ENCODE data around the gene THSD7B. TPM values are rescaled to one million over a fixed set of nuclear protein-coding genes. Genes with fewer than 3 reads are reported as not detected.
A peak's percentile ranks its signal among the peaks of the same experiment; 100 is the strongest.

The THSD7B gene
- not detected in 2 replicates for total RNA-seq (2014; rRNA removed; shearing (Covaris generic))
- polyA plus RNA-seq (2016; fragmentation: Nextera tagmentation; extraction: Ambion mirVana): 0.11 TPM in 1 of 2 replicates, not detected in the other

DNA sequence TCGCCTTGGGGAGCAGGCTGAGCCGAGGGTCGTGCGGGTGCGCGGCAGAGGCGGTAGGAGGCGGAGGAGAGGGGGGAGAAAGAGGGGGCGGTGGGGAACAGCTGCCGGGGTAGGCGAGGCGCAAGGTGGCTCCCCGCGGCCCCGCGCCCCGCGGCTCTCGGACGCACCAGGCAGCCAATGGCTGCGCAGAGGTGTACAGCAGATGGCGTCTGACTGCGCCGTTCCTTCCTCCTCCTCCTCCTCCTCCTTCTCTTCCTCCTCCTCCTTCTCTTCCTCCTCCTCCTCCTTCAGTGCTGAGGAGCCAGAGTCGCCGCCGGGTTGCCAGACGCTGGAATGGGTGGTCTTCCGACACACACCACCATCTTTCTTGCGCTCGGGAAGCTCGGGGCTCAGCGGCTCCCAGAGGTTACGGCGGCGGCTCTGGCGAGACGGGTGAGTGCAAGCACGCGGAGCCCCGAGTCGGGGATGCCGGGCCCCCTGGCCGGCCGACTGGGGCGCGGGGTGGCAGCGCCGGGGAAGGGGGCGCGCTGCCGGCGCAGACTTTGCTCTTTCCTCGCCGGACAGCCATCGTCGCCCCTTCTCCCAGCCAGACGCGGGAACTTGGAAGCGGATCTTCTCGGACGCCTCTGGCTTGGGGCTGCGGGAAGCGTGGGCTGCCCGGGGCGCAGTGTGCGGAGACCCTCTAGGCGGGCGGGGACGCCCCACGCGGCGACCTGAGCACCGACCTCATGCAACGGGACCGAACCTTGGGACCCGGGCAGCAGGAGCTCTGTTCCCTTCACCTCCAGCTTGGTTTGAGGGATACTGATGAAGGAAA, at the start of gene THSD7B:
Gene THSD7B (plus strand): TSS at position 290 of the 817 bp plus-strand sequence. CDS start 116,634 bp downstream, outside the sequence.
- Histone ChIP-seq H3K36me3 (ENCODE audit: low read depth) (no peaks in the 10 kb centered on the region), H3K27me3 (replicated peaks; ENCODE audit: insufficient read depth) (peaks cover 44% of the 10 kb centered on the region), H3K9me3 (ENCODE audit: low read depth) (no peaks in the 10 kb centered on the region), H3K9ac (no peak within 1 kb of the TSS), H3K4me2 (ENCODE audit: unreplicated experiment) (peak within 1 kb of the TSS; percentile 57), H3K4me3 (peak within 1 kb of the TSS; percentile 26), H4K20me1 (ENCODE audit: insufficient read depth) (no peaks in the 10 kb centered on the region), H2AFZ (peak within 1 kb of the TSS; percentile 45), H3F3A (ENCODE audit: insufficient read depth) (no peaks in the 10 kb centered on the region), H3K4me1 (ENCODE audit: insufficient read depth) (no peaks in the 10 kb centered on the region), H3K79me2 (ENCODE audit: insufficient read depth) (no peaks in the 10 kb centered on the region), H3K27ac (no peak within 1 kb of the TSS), H3K9me2 (ENCODE audit: insufficient read depth) (no peaks in the 10 kb centered on the region)
- DNase-seq: peak; percentile 7
- TF ChIP-seq EZH2phosphoT487 (IDR thresholded peaks at IDR 0.05; ENCODE audit: insufficient read depth, low read depth): no peak
- no peak for TF ChIP-seq EZH2 (IDR thresholded peaks at IDR 0.05; ENCODE audit: insufficient read depth, poor library complexity, severe bottlenecking)
- WGBS, 2 experiments (ENCODE audit: low coverage in 1 of 2, low lambda C conversion rate in 2 of 2, missing lambda C conversion rate in 2 of 2): 2 to 3% methylated on average over 45 to 77 of the region's 77 CpGs
- in situ Hi-C loops (cut with MboI): no loop called here

GRCh38 chr2:136718273-136718672, 47.1 kb upstream of the THSD7B start:
- Histone ChIP-seq H3F3A (ENCODE audit: insufficient read depth) (no peaks in the 10 kb centered on the region), H3K9me3 (ENCODE audit: low read depth) (peaks cover 2% of the 10 kb centered on the region), H3K4me2 (ENCODE audit: unreplicated experiment) (no peak overlapping the region), H3K4me1 (ENCODE audit: insufficient read depth) (no peaks in the 10 kb centered on the region), H3K9me2 (ENCODE audit: insufficient read depth) (no peaks in the 10 kb centered on the region), H4K20me1 (ENCODE audit: insufficient read depth) (no peaks in the 10 kb centered on the region), H3K9ac (no peak overlapping the region), H2AFZ (no peak overlapping the region), H3K36me3 (ENCODE audit: low read depth) (no peaks in the 10 kb centered on the region), H3K27ac (no peak overlapping the region), H3K4me3 (no peak overlapping the region), H3K27me3 (replicated peaks; ENCODE audit: insufficient read depth) (no peaks in the 10 kb centered on the region), H3K79me2 (ENCODE audit: insufficient read depth) (no peaks in the 10 kb centered on the region)
- in situ Hi-C loops (cut with MboI): no loop called here
- DNase-seq: no peak
- TF ChIP-seq EZH2phosphoT487 (IDR thresholded peaks at IDR 0.05; ENCODE audit: insufficient read depth, low read depth): no peak
- TF ChIP-seq EZH2 (IDR thresholded peaks at IDR 0.05; ENCODE audit: insufficient read depth, poor library complexity, severe bottlenecking): no peak

- in situ Hi-C loops (cut with MboI): no loop called here
- no peak for TF ChIP-seq EZH2phosphoT487 (IDR thresholded peaks at IDR 0.05; ENCODE audit: insufficient read depth, low read depth)
- TF ChIP-seq EZH2 (IDR thresholded peaks at IDR 0.05; ENCODE audit: insufficient read depth, poor library complexity, severe bottlenecking): no peak
Measured at GRCh38 chr2:136727973-136728699, 37.2 kb upstream of the THSD7B start.

DNA sequence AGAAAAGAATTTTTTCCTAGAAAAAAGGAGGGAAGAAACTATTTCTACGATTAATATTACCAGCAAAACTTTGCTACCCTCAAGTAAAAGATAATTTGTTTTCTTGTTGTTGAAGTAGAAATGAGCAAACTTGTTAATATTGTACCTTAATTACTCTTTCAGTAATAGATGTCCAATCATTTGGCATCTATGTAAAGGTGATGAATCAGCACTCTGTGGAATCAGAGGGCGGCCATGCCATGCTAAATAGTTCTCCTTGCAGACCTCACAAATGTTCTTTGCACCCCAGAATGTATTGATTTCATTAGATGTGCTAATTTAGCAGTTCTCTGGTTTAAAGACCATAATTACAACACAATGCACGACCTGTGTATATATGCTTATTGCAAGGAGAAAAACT, 29.1 kb upstream of the THSD7B start:
- no peaks in the 10 kb centered on the region for H3K4me1 ChIP-seq (ENCODE audit: insufficient read depth)
- WGBS, 2 experiments (ENCODE audit: low coverage in 1 of 2, low lambda C conversion rate in 2 of 2, missing lambda C conversion rate in 2 of 2): 10 to 12% methylated on average over 3 of the region's 3 CpGs

More at GRCh38 chr2:136727973-136728699, 37.2 kb upstream of the THSD7B start:
- WGBS, 2 experiments (ENCODE audit: low coverage in 1 of 2, low lambda C conversion rate in 2 of 2, missing lambda C conversion rate in 2 of 2): 2 to 10% methylated on average over 4 of the region's 4 CpGs
- Histone ChIP-seq H3K9me3 (ENCODE audit: low read depth) (no peaks in the 10 kb centered on the region), H3K9me2 (ENCODE audit: insufficient read depth) (no peaks in the 10 kb centered on the region), H3K27ac (no peak overlapping the region), H3K4me3 (no peak overlapping the region), H3K36me3 (ENCODE audit: low read depth) (no peaks in the 10 kb centered on the region), H3K4me1 (ENCODE audit: insufficient read depth) (no peaks in the 10 kb centered on the region), H2AFZ (no peak overlapping the region), H4K20me1 (ENCODE audit: insufficient read depth) (no peaks in the 10 kb centered on the region), H3F3A (ENCODE audit: insufficient read depth) (no peaks in the 10 kb centered on the region), H3K27me3 (replicated peaks; ENCODE audit: insufficient read depth) (no peaks in the 10 kb centered on the region), H3K4me2 (ENCODE audit: unreplicated experiment) (no peak overlapping the region), H3K79me2 (ENCODE audit: insufficient read depth) (no peaks in the 10 kb centered on the region), H3K9ac (no peak overlapping the region)
- DNase-seq: no peak

More for the DNA sequence above, 29.1 kb upstream of the THSD7B start:
- no peak overlapping the region for H3K9ac ChIP-seq
- no peaks in the 10 kb centered on the region for H3K27me3 ChIP-seq (replicated peaks; ENCODE audit: insufficient read depth)
- H3K79me2 ChIP-seq (ENCODE audit: insufficient read depth): no peaks in the 10 kb centered on the region
- no peaks in the 10 kb centered on the region for H3F3A ChIP-seq (ENCODE audit: insufficient read depth)
- H3K27ac ChIP-seq: no peak overlapping the region
- H4K20me1 ChIP-seq (ENCODE audit: insufficient read depth): no peaks in the 10 kb centered on the region
- H3K4me3 ChIP-seq: no peak overlapping the region
- H3K9me2 ChIP-seq (ENCODE audit: insufficient read depth): no peaks in the 10 kb centered on the region
- TF ChIP-seq EZH2phosphoT487 (IDR thresholded peaks at IDR 0.05; ENCODE audit: insufficient read depth, low read depth) (no peak), EZH2 (IDR thresholded peaks at IDR 0.05; ENCODE audit: insufficient read depth, poor library complexity, severe bottlenecking) (no peak)
- H2AFZ ChIP-seq: no peak overlapping the region
- in situ Hi-C loops (cut with MboI): no loop called here
- no peaks in the 10 kb centered on the region for H3K36me3 ChIP-seq (ENCODE audit: low read depth)
- DNase-seq: no peak
- H3K9me3 ChIP-seq (ENCODE audit: low read depth): no peaks in the 10 kb centered on the region
- H3K4me2 ChIP-seq (ENCODE audit: unreplicated experiment): no peak overlapping the region
